Activated CD4-positive, CD25-positive, alpha-beta regulatory T cell (primary cell): ENCODE results near the gene PLCH1.

Experiments
- DNase-seq, 4 experiments: peaks; one replicate each; lab custom pipeline; 2025; lab: John Stamatoyannopoulos, UW

Gene PLCH1

DNA sequence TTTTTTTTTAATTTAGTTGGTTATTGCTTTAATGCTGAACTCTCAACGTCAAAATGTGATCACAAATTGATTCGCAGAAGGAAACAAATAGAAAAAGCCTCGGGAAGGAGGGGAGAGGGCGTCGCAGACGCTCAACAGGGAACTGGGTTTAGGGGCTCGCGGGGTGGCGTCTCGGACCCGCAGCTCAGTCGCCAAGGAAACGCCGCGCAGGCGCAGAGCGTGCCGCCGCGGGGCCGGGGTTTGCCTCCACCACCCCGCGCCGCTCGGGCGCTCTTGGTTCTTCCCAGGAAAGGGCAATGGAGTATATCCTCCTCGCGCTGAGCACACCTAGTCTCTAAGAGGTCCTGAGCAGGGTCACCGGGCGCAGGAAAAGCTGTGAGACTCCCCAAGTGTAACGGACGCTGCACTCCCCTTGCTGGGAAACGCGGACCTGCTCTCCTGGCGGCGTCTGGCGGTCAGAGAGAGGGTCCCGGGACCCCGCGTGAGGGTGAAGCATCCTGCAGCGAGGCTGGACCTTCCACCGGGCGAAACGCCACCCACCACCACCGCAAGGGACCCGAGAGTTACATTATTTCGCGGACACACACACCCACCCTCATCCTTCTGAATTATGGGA lies 753 bp downstream of the PLCH1 start:
- peak in 2 of 4 experiments; percentile 8 for DNase-seq

DNA sequence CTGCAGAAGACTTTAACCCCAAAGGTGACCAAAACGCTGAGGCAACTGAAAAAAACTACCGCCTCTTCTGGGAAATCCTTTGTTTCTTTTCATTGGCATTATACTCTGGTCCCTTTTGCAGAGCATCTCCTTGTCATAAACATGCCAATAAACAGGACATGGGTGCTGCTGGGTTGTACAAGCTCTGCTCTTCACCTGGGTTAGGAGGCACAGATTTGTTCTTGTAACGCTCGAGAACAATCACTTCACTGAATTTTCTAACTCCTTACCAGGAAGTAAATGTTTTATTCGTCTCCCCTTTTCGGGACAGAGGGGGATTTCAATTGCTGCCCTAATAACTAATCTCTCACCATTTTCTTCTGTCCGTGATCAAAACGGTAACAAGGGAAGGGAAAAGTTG lies 1.3 kb downstream of the PLCH1 start:
- DNase-seq, result no peak

DNA sequence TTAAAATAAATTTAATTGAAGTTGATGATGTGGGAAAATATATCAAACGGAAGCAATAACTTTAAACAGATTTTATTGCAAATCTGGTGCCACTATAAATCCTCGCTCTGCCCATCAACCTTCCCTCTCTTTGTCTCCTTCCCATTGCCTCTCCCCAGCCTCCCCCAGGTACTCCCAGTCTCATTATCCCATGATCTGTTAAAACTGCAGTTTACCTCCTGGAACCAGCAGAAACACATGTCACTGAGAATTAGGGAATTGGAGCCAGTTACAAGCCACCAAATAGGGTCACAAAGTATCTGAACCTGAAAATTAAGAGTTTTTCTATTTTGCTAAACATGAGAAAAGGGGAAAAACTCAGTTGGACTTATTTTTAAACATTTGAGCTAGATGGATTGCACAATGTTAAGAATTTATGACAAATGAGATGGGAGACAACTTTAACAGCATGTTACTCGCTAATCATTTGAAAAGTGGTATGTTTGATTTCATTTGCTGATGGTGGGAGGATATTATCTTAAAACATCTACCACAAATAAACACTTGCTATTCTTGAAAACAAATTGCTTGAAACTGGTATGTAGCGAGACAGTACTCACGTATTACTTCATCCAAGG lies 2.4 kb downstream of the PLCH1 start:
- no peak for DNase-seq

DNA sequence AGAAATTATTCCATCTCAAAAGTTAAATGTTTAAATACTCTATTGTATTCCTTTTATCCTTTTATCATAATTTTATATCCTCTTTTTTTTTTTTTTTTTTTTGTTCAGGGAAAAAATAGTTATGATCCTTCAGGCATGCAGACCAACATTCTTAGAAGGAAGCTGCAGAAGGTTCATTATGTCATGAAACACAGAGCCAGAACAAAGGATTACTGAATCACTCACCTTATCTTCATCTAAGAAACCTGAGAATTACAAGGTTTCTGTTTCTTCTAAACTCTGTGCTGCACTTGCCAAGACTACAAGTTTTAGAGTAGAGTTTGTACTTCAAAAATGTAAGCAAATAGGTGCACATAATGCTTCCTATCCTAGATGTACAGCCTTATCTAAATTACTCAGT lies 3.3 kb downstream of the PLCH1 start:
- DNase-seq, result no peak

DNA sequence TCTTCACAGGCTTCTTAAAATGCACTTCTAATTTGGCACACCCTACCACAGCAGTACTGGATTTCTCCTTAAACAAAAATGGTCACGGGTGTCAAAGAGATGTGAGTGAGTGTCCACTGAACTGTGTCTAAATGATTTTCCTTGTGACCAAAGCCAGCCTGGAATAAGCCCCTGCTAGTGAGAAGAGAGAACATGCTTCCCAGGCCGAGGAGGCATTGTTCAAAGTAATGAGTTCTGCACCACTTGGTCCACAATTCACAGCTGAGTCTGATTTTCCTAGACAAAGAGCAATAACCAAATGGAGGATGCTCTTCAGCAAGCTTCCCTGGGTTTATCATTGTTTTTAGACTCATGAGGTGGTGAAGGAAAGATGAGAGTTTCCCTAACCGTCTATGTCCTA lies 3.8 kb downstream of the PLCH1 start:
- no peak for DNase-seq

DNA sequence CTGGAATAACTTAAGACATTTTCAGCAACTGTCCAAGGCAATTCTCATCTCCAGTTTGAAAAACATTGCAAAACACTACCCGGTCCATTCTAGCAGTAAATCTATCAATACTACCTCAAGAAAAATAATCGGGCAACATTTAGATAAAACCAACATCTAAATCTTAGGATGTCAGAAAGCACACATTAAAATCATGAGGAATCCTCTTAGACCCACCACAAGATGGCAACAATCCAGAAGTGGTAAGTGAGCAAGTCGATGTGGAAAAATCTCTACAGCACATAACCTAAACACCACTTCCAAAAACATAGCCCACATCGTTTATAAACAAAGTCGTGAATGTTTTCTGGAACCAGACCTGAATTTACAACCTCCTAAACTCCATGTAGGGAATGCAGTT lies 5.7 kb downstream of the PLCH1 start:
- no peak for DNase-seq

DNA sequence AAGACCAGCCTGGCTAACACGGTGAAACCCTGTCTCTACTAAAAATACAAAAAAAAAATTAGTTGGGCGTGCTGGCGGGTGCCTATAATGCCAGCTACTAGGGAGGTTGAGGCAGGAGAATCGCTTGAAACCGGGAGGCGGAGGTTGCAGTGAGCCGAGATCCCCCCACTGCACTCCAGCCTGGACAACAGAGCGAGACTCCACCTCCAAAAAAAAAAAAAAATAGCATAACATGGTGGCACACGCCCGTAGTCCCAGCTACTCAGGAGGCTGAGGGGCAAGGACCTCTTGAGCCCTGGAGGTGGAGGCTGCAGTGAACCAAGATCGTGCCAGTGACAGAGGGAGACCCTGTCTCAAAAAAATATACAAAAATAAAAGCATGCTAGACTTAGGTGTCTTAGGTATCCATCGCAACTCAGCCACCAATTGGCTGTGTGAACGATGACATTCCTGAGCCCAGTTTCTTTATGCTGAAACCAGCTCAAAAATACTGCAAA lies 6.2 kb downstream of the PLCH1 start:
- no peak for DNase-seq

DNA sequence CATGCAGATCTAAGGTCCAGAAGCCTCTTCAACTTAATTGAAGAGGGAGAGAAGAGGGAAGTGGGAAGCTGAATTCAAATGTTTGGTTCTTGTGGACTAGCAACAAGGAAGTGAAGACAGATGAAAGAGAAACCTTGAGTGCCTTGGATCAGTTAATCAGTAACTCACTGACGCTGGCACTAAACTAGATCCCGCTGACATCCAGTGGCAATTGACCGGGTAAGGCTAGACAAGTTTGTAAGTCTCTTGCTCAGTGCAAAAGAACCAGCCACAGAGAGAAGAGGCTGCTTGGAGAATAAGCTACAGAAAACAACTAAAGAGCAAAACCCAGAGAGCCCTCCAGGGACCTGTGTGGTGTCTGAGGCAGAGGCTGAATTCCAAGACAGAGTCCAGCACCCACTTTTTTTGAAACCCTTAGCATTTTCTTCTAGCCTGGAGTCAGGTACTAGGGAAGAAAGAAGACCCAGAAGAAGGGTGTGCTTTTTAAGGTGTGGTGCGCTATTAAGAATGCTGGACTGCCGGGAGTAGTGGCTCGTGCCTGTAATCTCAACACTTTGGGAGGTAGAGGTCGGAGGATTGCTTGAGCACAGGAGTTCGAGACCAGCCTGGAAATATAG lies 6.9 kb downstream of the PLCH1 start:
- DNase-seq, result no peak

DNA sequence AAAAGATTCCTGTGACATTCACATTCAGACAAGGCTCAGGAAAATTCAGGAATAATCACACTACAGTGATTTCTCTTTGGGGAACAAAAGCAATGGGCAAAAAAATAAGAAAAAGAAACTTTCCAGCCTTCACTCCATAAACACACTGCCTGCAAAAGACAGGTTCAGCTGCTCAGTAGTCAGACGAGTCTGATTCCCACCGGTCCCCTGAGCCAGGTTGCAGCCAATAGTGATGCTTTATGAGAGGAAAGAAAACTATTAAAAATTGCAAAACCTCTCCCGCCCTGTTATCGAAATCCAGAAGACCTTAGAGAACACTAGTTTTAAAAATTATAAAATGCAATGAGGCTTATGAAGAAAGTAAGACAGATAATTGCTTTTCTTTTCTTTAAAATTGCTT lies 8.5 kb downstream of the PLCH1 start:
- no peak for DNase-seq

DNA sequence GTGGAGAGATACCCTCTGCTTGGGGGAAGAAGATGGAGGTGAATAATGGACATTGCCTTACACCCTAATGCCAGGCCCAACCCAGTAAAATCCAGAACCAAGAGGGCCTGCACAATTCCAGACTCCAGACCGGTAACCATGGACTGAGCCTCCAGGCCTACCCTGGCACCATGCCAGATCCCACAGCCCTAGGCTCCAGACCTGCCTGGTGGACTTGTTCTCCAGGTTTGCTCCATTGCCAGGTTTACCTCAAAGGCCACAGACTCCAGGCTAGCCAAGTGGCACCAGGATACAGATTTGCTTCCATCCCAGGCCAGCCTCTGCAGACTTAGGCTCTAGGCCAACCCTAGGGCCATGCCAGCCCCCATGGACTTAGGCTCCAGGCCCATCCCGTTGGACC lies 14.0 kb downstream of the PLCH1 start:
- no peak for DNase-seq

DNA sequence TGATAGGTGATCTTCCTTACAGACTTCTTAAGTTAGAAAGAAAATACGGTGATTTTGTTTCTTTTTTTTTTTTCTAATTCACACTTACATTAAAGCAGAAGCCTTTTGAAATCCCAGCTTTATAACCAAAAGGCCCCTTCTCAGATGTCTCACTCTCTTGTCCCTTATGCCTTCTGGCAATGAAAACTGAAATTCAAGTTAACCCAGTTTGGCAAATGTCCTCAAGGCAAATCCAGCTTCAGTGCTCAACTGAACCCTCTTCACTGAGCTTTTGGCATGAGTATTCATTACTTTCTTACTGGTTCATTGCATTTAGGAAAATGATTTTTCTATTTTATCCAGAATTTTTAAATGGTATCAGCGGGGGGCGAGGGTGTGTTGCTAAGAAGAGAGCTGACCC lies 17.0 kb downstream of the PLCH1 start:
- DNase-seq, result no peak

DNA sequence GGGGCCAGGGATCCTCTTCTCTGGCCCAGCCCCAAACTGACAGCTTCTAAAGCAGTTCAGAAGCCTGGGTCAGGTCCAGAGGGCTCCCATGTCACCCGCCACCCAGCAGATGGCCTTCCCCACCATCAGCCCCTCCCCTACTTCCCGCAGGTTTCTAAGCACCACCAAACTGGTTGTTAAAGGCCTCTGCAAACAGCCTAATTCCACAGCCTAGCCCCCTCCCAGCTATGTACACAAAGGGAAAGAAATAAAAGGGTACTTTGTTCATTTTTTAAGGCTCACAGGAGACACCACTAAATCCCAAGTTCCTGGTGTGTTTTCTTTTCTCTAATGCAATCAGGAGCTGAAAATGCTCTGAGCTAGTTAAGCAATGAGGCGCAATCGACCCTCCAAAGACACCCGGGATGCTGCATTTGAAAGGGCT lies 30.6 kb downstream of the PLCH1 start:
- no peak for DNase-seq

DNA sequence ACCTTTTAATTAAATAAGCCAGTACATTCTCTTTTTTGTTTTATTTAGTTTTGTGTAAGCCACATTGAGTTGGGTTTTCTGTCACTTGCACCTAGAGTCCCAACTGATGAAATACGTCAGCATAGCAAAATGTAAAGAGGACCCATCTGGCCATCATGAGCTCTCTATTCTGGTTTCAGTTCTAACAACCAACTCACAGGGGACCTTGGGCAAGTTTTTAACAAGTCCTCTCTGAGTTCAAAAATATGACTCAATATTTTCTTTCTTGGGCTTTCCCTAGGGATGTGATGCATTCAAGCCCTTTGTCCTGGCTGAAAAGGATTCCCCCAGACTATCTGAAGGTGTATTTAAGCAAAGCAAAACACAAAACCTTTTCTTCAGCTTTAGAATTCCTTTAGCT lies 32.9 kb downstream of the PLCH1 start:
- no peak for DNase-seq

DNA sequence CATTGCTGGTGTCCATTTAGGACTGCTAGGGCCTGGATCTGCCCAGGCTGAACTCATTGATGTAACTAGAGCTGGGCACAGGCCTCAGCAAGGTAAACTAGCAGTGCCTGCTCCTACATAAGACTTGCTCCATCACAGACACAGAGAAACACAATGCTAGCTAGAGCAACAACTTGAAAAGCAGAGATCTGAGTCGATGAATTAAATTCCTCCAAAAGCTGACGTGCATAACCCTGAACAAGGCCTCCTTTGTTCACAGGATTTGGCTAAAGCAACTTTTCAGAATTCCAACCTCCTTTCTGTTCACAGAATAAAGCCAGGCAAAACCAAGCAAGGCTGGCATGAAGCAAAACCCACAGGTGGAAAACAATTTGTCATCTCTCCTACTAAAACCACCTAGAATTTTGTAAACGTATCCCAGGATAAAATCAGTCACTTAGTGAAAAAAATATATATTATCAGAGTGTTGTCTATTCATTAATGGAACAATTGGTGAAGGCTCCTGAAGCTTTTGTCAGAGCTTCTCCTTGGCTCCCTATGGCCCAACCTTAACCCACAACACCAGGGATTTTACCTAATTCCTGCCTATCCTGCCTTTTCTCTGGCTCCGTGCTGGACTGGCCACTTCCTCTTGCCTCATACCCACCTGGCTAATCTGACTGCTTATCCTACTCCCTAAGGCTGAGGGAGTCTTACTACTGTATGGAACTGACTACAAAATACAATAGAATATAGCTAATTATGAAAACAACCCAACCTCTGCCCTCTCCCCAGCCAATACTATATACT lies 39.9 kb downstream of the PLCH1 start:
- no peak for DNase-seq

DNA sequence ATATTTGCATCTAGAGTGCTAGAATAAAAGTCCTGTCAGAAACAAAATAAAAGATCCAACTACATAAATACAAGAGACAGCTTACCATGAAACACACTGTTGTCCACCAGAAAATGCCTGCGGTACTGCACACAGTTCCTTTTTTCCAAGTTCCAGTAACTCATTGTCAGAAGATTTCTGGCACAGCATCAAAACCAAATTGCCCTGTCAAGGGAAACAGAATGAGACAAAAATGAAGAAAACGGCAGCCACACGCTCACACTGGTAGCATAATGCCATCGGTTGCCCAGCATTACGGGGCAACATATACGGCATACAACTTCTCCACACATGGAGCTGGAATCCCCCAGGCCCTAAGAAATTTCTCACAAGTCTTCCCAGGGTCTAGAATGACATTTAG lies 40.8 kb downstream of the PLCH1 start:
- DNase-seq, result no peak

DNA sequence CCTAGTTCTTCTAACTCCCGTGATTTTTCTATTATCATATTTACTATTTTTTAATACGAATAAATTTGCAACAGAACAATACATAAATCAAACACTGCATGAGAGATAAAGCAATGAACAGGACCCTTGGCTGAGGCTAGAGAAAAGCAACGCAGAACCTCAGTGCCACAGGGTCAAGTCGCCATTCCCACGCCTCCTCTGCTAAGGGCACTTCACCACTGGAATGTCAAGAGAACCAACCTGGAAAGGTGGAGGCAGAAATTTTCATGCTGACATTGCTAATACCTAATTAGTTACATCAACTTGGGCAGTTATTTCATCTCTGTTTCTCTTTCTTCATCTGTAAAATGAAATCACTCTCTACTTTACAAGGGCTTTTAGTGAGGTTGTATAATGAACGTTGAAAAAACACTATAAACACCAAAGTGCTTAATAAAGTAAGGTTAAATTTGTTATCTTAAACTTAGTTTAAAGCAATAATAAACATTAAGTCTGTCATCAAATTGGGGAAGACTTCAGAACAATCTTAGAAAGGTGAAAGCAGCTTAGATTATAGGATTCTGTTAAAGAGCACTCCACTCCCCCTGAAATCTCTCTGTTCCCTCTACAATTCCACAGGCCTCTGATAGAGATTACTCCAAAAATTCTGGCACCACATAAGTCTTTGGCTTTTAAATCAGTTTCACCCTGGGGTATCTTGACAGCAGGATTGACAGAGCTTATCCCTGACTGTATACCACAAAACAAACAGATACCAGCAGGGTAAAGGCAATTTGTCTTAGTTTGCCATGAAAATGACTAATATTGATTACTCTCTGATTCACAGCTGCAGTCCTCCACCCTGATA lies 41.9 kb downstream of the PLCH1 start:
- no peak for DNase-seq

DNA sequence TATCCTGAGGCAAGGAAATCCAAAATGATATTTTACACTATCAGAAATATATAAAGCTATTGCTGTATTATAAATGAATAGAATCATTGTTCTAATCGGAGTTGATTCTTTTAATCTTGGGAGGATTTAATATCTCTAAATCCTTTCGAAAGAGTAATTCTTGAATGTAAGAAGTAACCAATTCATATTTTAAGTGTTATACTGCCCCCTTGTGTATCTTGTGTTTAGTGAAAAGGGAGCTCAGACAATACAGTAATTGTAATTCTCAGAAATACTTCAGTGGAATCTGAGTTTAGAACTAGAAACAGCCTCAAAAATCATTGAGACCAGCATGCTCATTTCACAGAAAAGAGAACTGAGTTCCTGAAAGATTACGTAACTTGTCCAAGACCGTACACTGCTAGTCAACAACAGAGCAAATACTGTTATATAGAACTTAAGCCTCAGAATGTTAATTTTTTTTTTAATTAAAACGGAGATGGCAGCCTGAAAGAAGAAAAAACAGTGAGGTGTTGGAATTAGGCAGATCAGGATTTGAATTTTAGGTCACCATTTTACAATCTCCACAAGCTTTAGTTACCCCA lies 42.9 kb downstream of the PLCH1 start:
- DNase-seq, result no peak

DNA sequence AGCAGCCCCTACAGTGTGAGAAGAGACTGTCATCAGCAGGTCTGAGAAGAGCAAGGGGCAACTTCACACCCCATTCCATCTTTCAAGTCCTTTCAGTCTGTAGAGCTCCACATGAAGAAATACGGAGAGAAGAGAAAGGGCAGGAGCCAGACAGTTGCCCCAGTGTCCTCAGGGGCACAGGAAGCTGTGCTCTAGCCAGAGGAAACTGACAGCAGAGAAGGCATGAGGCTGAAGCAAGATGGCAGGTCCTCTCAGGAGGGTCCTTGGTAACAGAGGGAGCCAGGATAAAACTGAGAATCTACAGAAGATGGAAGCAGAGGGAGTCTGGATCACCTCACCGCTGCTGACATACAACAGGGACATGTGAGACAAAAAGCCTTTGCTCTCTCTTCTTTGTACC lies 47.3 kb downstream of the PLCH1 start:
- DNase-seq, result no peak

DNA sequence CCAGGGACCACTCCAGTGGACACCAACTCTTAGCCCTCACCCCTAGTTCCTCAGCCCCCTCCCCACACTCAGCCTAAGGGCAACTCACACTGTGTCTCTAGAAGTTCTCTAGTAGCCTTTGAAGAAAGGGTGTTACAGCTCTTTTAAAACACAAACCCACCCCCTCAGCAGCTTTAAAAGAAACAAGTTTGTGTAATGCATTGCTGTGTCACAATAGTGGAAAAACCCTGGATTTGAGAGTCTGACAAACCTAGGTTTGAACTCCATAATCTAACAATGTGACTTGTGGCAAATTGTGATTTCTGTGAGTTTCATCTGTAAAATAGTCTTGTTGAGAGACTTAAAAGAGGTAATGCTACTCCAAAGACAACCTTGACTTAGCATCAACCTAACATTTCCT lies 54.0 kb downstream of the PLCH1 start:
- DNase-seq, result no peak

DNA sequence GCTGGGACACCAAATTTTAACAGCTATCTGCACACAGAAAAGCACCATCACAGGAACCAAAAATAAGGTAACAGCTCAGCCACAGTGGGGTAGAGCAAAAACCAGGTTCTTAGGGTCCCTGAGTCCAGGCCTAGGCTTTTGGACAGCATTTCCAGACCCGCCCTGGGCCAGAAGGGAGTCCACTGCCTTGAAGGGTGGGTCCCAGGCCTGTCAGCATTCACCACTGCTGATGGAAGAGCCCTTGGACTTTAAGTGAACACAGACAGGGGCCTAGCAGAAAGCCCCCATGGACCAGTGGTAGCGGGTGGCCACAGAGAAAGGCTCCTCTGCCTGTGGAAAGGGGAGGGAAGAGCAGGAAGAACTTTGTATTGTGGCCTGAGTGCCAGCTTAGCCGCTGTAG lies 56.4 kb downstream of the PLCH1 start:
- no peak for DNase-seq

DNA sequence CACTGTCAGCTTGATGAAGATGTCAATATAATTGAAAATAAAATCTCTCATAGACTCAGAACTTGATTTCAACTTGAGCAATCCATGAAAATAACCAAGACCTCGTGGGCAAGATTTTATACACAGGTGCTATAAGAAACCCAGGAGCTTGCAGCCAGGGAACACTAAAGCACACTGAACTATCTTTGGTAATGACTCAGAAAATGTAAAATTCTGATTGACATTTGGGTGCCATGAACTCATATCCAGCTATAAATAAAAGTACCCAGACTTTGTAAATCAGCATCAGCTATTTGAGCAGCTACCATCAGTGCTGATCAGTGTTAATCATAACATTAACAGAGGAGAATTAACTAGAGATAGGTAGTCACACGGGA lies 61.5 kb downstream of the PLCH1 start:
- DNase-seq, result no peak
